HEK293 (cell line): Measurements from ENCODE around the gene WAS.

Experiments
- BCL11B ChIP-seq: fragments of 450-650 bp; formaldehyde crosslinking; IDR thresholded peaks from 2 replicates; pipeline ENCODE4 v1.5.1; 2016; ENCODE audit warnings: low read depth, missing biosample characterization, missing genetic modification characterization
- ELK4 ChIP-seq: IDR thresholded peaks from 2 replicates; pipeline ENCODE4 v1.6.1; 2011; ENCODE audit warnings: mild to moderate bottlenecking, low read depth, low read length, borderline replicate concordance
- FEZF1 ChIP-seq: fragments of 450-650 bp; formaldehyde crosslinking; IDR thresholded peaks from 2 replicates; pipeline ENCODE4 v1.5.1; 2016; ENCODE audit warnings: missing biosample characterization, missing genetic modification characterization
- GFI1B ChIP-seq: fragments of 450-650 bp; formaldehyde crosslinking; IDR thresholded peaks from 2 replicates; pipeline ENCODE4 v1.5.1; 2016; ENCODE audit warnings: missing biosample characterization, missing genetic modification characterization
- GLIS1 ChIP-seq: fragments of 450-650 bp; formaldehyde crosslinking; IDR thresholded peaks from 2 replicates; pipeline ENCODE4 v1.5.1; 2016; ENCODE audit warnings: missing biosample characterization, missing genetic modification characterization
- HOXC10 ChIP-seq: sonication (generic); formaldehyde crosslinking; IDR thresholded peaks from 2 replicates; pipeline ENCODE4 v1.8.1; 2023; ENCODE audit warnings: mild to moderate bottlenecking, missing genetic modification reagents
- KLF10 ChIP-seq: fragments of 450-650 bp; IDR thresholded peaks from 2 replicates; pipeline ENCODE4 v1.5.1; 2018; ENCODE audit warnings: missing biosample characterization, mild to moderate bottlenecking, missing genetic modification characterization
- KLF16 ChIP-seq: fragments of 450-650 bp; formaldehyde crosslinking; IDR thresholded peaks from 2 replicates; pipeline ENCODE4 v1.5.1; 2017; ENCODE audit warnings: missing biosample characterization, missing genetic modification characterization
- MZF1 ChIP-seq: fragments of 450-650 bp; formaldehyde crosslinking; IDR thresholded peaks from 2 replicates; pipeline ENCODE4 v1.5.1; 2017; ENCODE audit warnings: missing biosample characterization, missing genetic modification characterization, borderline replicate concordance
- PBX3 ChIP-seq: sonication (generic); formaldehyde crosslinking; IDR thresholded peaks from 2 replicates; pipeline ENCODE4 v1.8.1; 2022; ENCODE audit warnings: mild to moderate bottlenecking, moderate library complexity, missing genetic modification reagents
- PRDM2 ChIP-seq: fragments of 450-650 bp; formaldehyde crosslinking; IDR thresholded peaks from 2 replicates; pipeline ENCODE4 v1.5.1; 2016; ENCODE audit warnings: missing biosample characterization, missing genetic modification characterization, borderline replicate concordance
- REPIN1 ChIP-seq: fragments of 450-650 bp; formaldehyde crosslinking; IDR thresholded peaks from 2 replicates; pipeline ENCODE4 v1.5.1; 2017; ENCODE audit warnings: missing biosample characterization, missing genetic modification characterization, low read depth
- SP7 ChIP-seq: fragments of 450-650 bp; formaldehyde crosslinking; IDR thresholded peaks from 2 replicates; pipeline ENCODE4 v1.5.1; 2016; ENCODE audit warnings: missing biosample characterization, missing genetic modification characterization
- ZBTB17 ChIP-seq: fragments of 450-650 bp; formaldehyde crosslinking; IDR thresholded peaks from 2 replicates; pipeline ENCODE4 v1.5.1; 2016; ENCODE audit warnings: missing biosample characterization, missing genetic modification characterization
- ZFP3 ChIP-seq: fragments of 450-650 bp; formaldehyde crosslinking; IDR thresholded peaks from 2 replicates; pipeline ENCODE4 v1.5.1; 2016; ENCODE audit warnings: low read depth, missing biosample characterization, missing genetic modification characterization
- ZNF114 ChIP-seq: fragments of 450-650 bp; formaldehyde crosslinking; IDR thresholded peaks from 2 replicates; pipeline ENCODE4 v1.5.0; 2017; ENCODE audit warnings: missing biosample characterization, missing genetic modification characterization
- ZNF132 ChIP-seq: fragments of 450-650 bp; formaldehyde crosslinking; IDR thresholded peaks from 2 replicates; pipeline ENCODE4 v1.5.1; 2017; ENCODE audit warnings: missing biosample characterization, missing genetic modification characterization, borderline replicate concordance
- ZNF146 ChIP-seq: fragments of 450-650 bp; formaldehyde crosslinking; IDR thresholded peaks from 2 replicates; pipeline ENCODE4 v1.5.1; 2016; ENCODE audit warnings: missing biosample characterization, missing genetic modification characterization
- ZNF169 ChIP-seq: fragments of 450-650 bp; formaldehyde crosslinking; IDR thresholded peaks from 2 replicates; pipeline ENCODE4 v1.5.1; 2016; ENCODE audit warnings: missing biosample characterization, missing genetic modification characterization
- ZNF19 ChIP-seq: fragments of 450-650 bp; formaldehyde crosslinking; IDR thresholded peaks from 2 replicates; pipeline ENCODE4; 2016; ENCODE audit warnings: missing biosample characterization, missing genetic modification characterization, low read depth
- ZNF211 ChIP-seq: fragments of 450-650 bp; formaldehyde crosslinking; IDR thresholded peaks from 2 replicates; pipeline ENCODE4 v1.5.1; 2016; ENCODE audit warnings: low read depth, missing biosample characterization, missing genetic modification characterization
- ZNF292 ChIP-seq: fragments of 450-650 bp; formaldehyde crosslinking; IDR thresholded peaks from 2 replicates; pipeline ENCODE4 v1.5.1; 2016; ENCODE audit warnings: low read depth, missing biosample characterization, missing genetic modification characterization, borderline replicate concordance
- ZNF529 ChIP-seq: fragments of 450-650 bp; formaldehyde crosslinking; IDR thresholded peaks from 2 replicates; pipeline ENCODE4 v1.5.1; 2017; ENCODE audit warnings: missing genetic modification characterization, missing biosample characterization; ENCODE audit not compliant: insufficient replicate concordance
- ZNF549 ChIP-seq: fragments of 450-650 bp; IDR thresholded peaks from 2 replicates; pipeline ENCODE4 v1.5.1; 2018; ENCODE audit warnings: missing biosample characterization, missing genetic modification characterization, mild to moderate bottlenecking, inconsistent platforms, moderate library complexity
- ZNF596 ChIP-seq: fragments of 450-650 bp; IDR thresholded peaks from 2 replicates; pipeline ENCODE4 v1.5.0; 2018; ENCODE audit warnings: missing biosample characterization, mild to moderate bottlenecking, missing genetic modification characterization, moderate library complexity
- ZNF610 ChIP-seq: fragments of 450-650 bp; formaldehyde crosslinking; IDR thresholded peaks from 2 replicates; pipeline ENCODE4 v1.5.1; 2016; ENCODE audit warnings: missing biosample characterization, missing genetic modification characterization, borderline replicate concordance
- ZNF626 ChIP-seq: fragments of 450-650 bp; sonication (Bioruptor Pico); formaldehyde crosslinking; IDR thresholded peaks from 2 replicates; pipeline ENCODE4 v1.5.1; 2018; ENCODE audit warnings: missing biosample characterization, missing genetic modification characterization, inconsistent platforms
- ZNF645 ChIP-seq: fragments of 450-650 bp; formaldehyde crosslinking; IDR thresholded peaks from 2 replicates; pipeline ENCODE4; 2016; ENCODE audit warnings: missing biosample characterization, missing genetic modification characterization
- ZNF704 ChIP-seq: fragments of 450-650 bp; formaldehyde crosslinking; IDR thresholded peaks from 2 replicates; pipeline ENCODE4 v1.5.1; 2016; ENCODE audit warnings: missing biosample characterization, missing genetic modification characterization
- ZNF830 ChIP-seq: fragments of 450-650 bp; IDR thresholded peaks from 2 replicates; pipeline ENCODE4 v1.5.0; 2018; ENCODE audit warnings: missing biosample characterization, missing genetic modification characterization, low read depth, mild to moderate bottlenecking, moderate library complexity
- ZSCAN30 ChIP-seq: fragments of 450-650 bp; IDR thresholded peaks from 2 replicates; pipeline ENCODE4 v1.5.1; 2018; ENCODE audit warnings: missing biosample characterization, mild to moderate bottlenecking, missing genetic modification characterization, moderate library complexity

The WAS gene

GRCh38 chrX:48676106-48676892, 7.3 kb upstream of the WAS start (continued):
- TF ChIP-seq PBX3 (no peak), ZNF596 (tag by site-specific recombination) (no peak), ZSCAN30 (tag by site-specific recombination) (no peak), HOXC10 (no peak), ZNF645 (no peak), ELK4 (no peak), ZNF610 (tag by site-specific recombination) (no peak), BCL11B (tag by site-specific recombination) (no peak), GLIS1 (tag by site-specific recombination) (peak; percentile 91), ZNF114 (tag by site-specific recombination) (no peak), ZNF146 (tag by site-specific recombination) (no peak), ZNF549 (tag by site-specific recombination) (no peak), GFI1B (tag by site-specific recombination) (no peak), ZNF830 (tag by site-specific recombination) (no peak), ZNF169 (tag by site-specific recombination) (no peak), ZNF292 (tag by site-specific recombination) (no peak), KLF10 (tag by site-specific recombination) (peak; percentile 81), ZNF19 (tag by site-specific recombination) (no peak), KLF16 (tag by site-specific recombination) (peak; percentile 53), ZNF211 (no peak), SP7 (0 out of 2 replicates have a peak, but pooled peaks have one; percentile 33), ZNF626 (tag by site-specific recombination) (no peak), ZNF529 (tag by site-specific recombination) (no peak), PRDM2 (tag by site-specific recombination) (no peak), ZBTB17 (no peak), ZNF704 (tag by site-specific recombination) (no peak), FEZF1 (tag by site-specific recombination) (no peak), MZF1 (no peak), ZFP3 (tag by site-specific recombination) (no peak), REPIN1 (tag by site-specific recombination) (no peak), ZNF132 (no peak)
